GM12878 (cell line): ENCODE results near the gene PLSCR4.

Source experiments
- CHD4 ChIP-seq: fragments of 200-600 bp; sonication (generic); IDR thresholded peaks from 2 replicates; pipeline ENCODE4 v1.6.1; 2016; ENCODE audit warnings: mild to moderate bottlenecking
- CREB1 ChIP-seq: IDR thresholded peaks from 2 replicates; pipeline ENCODE4 v1.6.1; 2012; ENCODE audit warnings: low read depth, mild to moderate bottlenecking, inconsistent platforms
- CTCF ChIP-seq, 3 experiments: IDR thresholded peaks in 2 of 3; conservative IDR thresholded peaks in 1 of 3; 2 replicates each; pipeline ENCODE4 v1.5.1; 2011; ENCODE audit warnings: low read depth in 3 of 3, low read length in 3 of 3, mild to moderate bottlenecking in 3 of 3, control low read depth in 2 of 3, moderate library complexity in 2 of 3, inconsistent platforms in 1 of 3, mixed read lengths in 1 of 3; ENCODE audit not compliant: control insufficient read depth in 2 of 3, insufficient read depth in 1 of 3; ENCODE audit errors: extremely low read depth in 1 of 3
- MAX ChIP-seq: IDR thresholded peaks from 2 replicates; pipeline ENCODE4 v1.6.1; 2012; ENCODE audit warnings: low read depth, low read length, improper control_type of control experiment
- POLR2A ChIP-seq: IDR thresholded peaks from 2 replicates; pipeline ENCODE4 v1.6.1; 2011; ENCODE audit warnings: low read depth, mild to moderate bottlenecking, low read length
- POLR2AphosphoS5 ChIP-seq: IDR thresholded peaks from 2 replicates; pipeline ENCODE4 v1.6.1; 2011; ENCODE audit warnings: mild to moderate bottlenecking, low read length, inconsistent platforms
- SMAD1 ChIP-seq: fragments of 450-650 bp; IDR thresholded peaks from 2 replicates; pipeline ENCODE4 v1.6.1; 2018; ENCODE audit warnings: mild to moderate bottlenecking, low read depth; ENCODE audit not compliant: partially characterized antibody
- TAF1 ChIP-seq: IDR thresholded peaks from 2 replicates; pipeline ENCODE4 v1.6.1; 2011; ENCODE audit warnings: mild to moderate bottlenecking, low read depth, low read length, borderline replicate concordance
- ZBED1 ChIP-seq: IDR thresholded peaks from 2 replicates; pipeline ENCODE4 v1.6.1; 2016; ENCODE audit warnings: borderline replicate concordance
- ZZZ3 ChIP-seq: IDR thresholded peaks from 2 replicates; pipeline ENCODE4 v1.6.1; 2011; ENCODE audit warnings: low read depth; ENCODE audit not compliant: control insufficient read depth, insufficient read length

- no peak for TF ChIP-seq ZZZ3
- no peak for TF ChIP-seq POLR2AphosphoS5
- TF ChIP-seq CREB1 = no peak
- TF ChIP-seq TAF1 = no peak
- TF ChIP-seq CHD4 = no peak
- TF ChIP-seq CTCF (IDR thresholded peaks at IDR 0.05 in 2 of 3, conservative IDR thresholded peaks at IDR 0.05 in 1 of 3; ENCODE audit: control insufficient read depth in 2 of 3, extremely low read depth in 1 of 3, insufficient read depth in 1 of 3, low read depth in 3 of 3, low read length in 3 of 3) = no peak
- no peak for TF ChIP-seq POLR2A
- no peak for TF ChIP-seq ZBED1
- no peak for TF ChIP-seq SMAD1
- no peak for TF ChIP-seq MAX
These were observed 9.1 kb upstream of the PLSCR4 start for GRCh38 chr3:146259880-146260589.
